Measurements from ENCODE around the gene FNDC3B.

- TF ChIP-seq CTCF (IDR thresholded peaks at IDR 0.05), result no peak
- TF ChIP-seq POLR2A (IDR thresholded peaks at IDR 0.05), result no peak
Measured at GRCh38 chr3:172235698-172236097, 196.3 kb downstream of the FNDC3B start.
